OCI-LY3 (cell line): ENCODE data around the gene LILRA2.
"Not testable (repeated sequence)": the region's sequence is repeated elsewhere in the genome, so short reads cannot be mapped to it uniquely, and the experiment has no call there.

ENCODE experiments used
- H2AFZ ChIP-seq: fragments of 200-600, 300-600 bp; shearing (Covaris generic); 2 replicates; pipeline ENCODE4 v1.6.0; 2014; ENCODE audit warnings: antibody characterized with exemption, low read depth, low read length
- H3K27ac ChIP-seq: fragments of 200-600, 300-600 bp; sonication (generic); 2 replicates; pipeline ENCODE4 v1.5.1; 2014; ENCODE audit warnings: mild to moderate bottlenecking, low read length, moderate library complexity, mixed read lengths
- H3K27me3 ChIP-seq: fragments of 200-600, 300-600 bp; sonication (generic); 2 replicates; pipeline ENCODE4 v1.6.1; 2014; ENCODE audit warnings: low read depth, low read length, mixed read lengths
- H3K36me3 ChIP-seq: fragments of 200-600, 300-600 bp; sonication (generic); replicated peaks from 2 replicates; pipeline ENCODE3; 2014; ENCODE audit warnings: low read depth, low read length, mixed read lengths
- H3K4me1 ChIP-seq: fragments of 300-600, 200-600 bp; sonication (generic); 2 replicates; pipeline ENCODE4 v1.6.1; 2014; ENCODE audit warnings: low read length, mixed read lengths
- H3K4me2 ChIP-seq: fragments of 200-600, 300-600 bp; sonication (generic); 2 replicates; pipeline ENCODE4 v1.6.1; 2014; ENCODE audit warnings: low read length, mixed read lengths
- H3K4me3 ChIP-seq: fragments of 300-600, 200-600 bp; sonication (generic); 2 replicates; pipeline ENCODE4 v1.5.1; 2014; ENCODE audit warnings: antibody characterized with exemption, mild to moderate bottlenecking, low read length, moderate library complexity
- H3K79me2 ChIP-seq: fragments of 300-600, 200-600 bp; shearing (Covaris generic); 2 replicates; pipeline ENCODE4 v1.6.1; 2014; ENCODE audit warnings: mild to moderate bottlenecking, low read length, mixed read lengths
- H3K9ac ChIP-seq: fragments of 300-600, 200-600 bp; shearing (Covaris generic); 2 replicates; pipeline ENCODE4 v1.6.0; 2014; ENCODE audit warnings: mild to moderate bottlenecking, low read length, moderate library complexity
- H3K9me3 ChIP-seq: fragments of 200-600, 300-600 bp; shearing (Covaris generic); 2 replicates; pipeline ENCODE4 v1.6.1; 2014; ENCODE audit warnings: low read length, mixed read lengths; ENCODE audit not compliant: insufficient read depth
- H4K20me1 ChIP-seq: fragments of 200-600, 300-600 bp; sonication (generic); 2 replicates; pipeline ENCODE4 v1.6.1; 2016; ENCODE audit warnings: low read length, mixed read lengths; ENCODE audit not compliant: insufficient read depth
- EZH2phosphoT487 ChIP-seq: fragments of 200-600 bp; shearing (Covaris generic); IDR thresholded peaks from 2 replicates; pipeline ENCODE4 v1.6.1; 2018; ENCODE audit warnings: antibody characterized with exemption, mixed run types, low read depth
- TF ChIP-seq, protein P1 (sequence below): fragments of 200-600, 300-600 bp; sonication (generic); IDR thresholded peaks from 2 replicates; pipeline ENCODE4 v1.5.1; 2014; ENCODE audit warnings: antibody characterized with exemption, low read length, low read depth

LILRA2 gene

DNA sequence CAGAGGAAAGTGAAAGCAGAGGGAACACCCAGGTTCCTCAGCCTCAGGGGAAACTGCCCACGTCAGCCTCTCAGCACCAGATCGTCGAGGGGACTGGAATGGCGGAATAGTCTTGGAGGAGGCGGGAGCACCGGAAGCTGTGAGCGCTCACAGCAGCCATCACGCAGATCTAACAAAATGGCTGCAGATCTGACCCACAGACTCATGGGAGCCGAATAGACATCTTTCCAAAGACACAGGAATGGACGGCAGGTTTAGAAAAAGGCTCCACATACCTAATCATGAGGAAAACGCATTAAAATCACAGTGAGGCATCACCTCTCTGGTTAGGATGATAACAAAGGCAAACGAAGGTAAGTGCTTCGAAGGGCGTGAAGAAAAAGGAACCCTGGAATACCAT is 11.8 kb upstream of the LILRA2 start:
- Histone ChIP-seq H3K79me2 (no peaks in the 10 kb centered on the region), H4K20me1 (no peaks in the 10 kb centered on the region), H3K27ac (no peak overlapping the region), H3K27me3 (peaks cover 44% of the 10 kb centered on the region), H3K9me3 (no peaks in the 10 kb centered on the region), H3K4me2 (no peak overlapping the region), H3K4me3 (no peak overlapping the region), H3K4me1 (no peaks in the 10 kb centered on the region), H3K9ac (no peak overlapping the region), H2AFZ (no peak overlapping the region), H3K36me3 (no peaks in the 10 kb centered on the region)
- TF ChIP-seq, protein P1, sequence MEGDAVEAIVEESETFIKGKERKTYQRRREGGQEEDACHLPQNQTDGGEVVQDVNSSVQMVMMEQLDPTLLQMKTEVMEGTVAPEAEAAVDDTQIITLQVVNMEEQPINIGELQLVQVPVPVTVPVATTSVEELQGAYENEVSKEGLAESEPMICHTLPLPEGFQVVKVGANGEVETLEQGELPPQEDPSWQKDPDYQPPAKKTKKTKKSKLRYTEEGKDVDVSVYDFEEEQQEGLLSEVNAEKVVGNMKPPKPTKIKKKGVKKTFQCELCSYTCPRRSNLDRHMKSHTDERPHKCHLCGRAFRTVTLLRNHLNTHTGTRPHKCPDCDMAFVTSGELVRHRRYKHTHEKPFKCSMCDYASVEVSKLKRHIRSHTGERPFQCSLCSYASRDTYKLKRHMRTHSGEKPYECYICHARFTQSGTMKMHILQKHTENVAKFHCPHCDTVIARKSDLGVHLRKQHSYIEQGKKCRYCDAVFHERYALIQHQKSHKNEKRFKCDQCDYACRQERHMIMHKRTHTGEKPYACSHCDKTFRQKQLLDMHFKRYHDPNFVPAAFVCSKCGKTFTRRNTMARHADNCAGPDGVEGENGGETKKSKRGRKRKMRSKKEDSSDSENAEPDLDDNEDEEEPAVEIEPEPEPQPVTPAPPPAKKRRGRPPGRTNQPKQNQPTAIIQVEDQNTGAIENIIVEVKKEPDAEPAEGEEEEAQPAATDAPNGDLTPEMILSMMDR = no peak
- no peak for TF ChIP-seq EZH2phosphoT487

DNA sequence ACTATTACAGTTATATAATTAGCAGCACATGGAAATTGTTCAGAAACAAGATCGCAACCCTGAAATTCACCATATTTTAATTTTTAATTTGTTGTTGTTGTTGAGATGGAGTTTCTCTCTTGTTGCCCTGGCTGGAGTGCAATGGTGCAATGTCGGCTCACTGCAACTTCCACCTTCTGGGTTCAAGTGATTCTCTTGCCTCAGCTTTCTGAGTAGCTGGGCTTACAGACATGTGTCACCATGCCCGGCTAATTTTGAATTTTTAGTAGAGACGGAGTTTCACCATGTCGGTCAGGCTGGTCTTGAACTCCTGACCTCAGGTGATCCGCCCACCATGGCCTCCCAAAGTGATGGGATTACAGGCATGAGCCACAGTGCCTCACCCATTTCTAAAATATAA is 10.4 kb upstream of the LILRA2 start:
- H3K4me2 ChIP-seq, H3K9ac ChIP-seq, H2AFZ ChIP-seq, H3K27ac ChIP-seq, H3K4me1 ChIP-seq, H3K79me2 ChIP-seq, H4K20me1 ChIP-seq, H3K4me3 ChIP-seq, H3K36me3 ChIP-seq, H3K9me3 ChIP-seq: not testable (repeated sequence)
- peaks cover 47% of the 10 kb centered on the region for H3K27me3 ChIP-seq

DNA sequence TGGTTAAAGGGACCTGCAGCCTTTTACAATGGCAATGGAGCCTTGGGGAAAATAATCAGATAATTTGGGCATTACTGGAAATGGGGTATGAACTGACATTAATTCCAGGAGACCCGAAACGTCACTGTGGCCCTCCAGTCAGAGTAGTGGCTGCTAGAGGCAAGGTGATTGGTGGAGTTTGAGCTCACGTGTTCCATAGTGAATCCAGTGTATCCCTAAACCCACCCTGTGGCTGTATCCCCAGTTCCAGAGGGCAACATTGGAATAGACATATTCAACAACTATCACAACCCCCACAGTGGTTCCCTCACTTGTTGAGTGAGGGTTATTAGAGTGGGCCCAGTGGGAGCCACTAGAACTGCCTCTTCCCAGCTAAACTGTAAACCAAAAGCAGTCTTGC is 3.3 kb upstream of the LILRA2 start:
- TF ChIP-seq, protein P1 = no peak
- TF ChIP-seq EZH2phosphoT487 = no peak
- Histone ChIP-seq H3K4me1 (peaks cover 20% of the 10 kb centered on the region), H3K79me2 (no peaks in the 10 kb centered on the region), H3K4me2 (no peak overlapping the region), H4K20me1 (no peaks in the 10 kb centered on the region), H3K27me3 (peaks cover 75% of the 10 kb centered on the region), H3K27ac (no peak overlapping the region), H3K9me3 (no peaks in the 10 kb centered on the region), H3K4me3 (no peak overlapping the region), H2AFZ (no peak overlapping the region), H3K36me3 (no peaks in the 10 kb centered on the region), H3K9ac (no peak overlapping the region)

DNA sequence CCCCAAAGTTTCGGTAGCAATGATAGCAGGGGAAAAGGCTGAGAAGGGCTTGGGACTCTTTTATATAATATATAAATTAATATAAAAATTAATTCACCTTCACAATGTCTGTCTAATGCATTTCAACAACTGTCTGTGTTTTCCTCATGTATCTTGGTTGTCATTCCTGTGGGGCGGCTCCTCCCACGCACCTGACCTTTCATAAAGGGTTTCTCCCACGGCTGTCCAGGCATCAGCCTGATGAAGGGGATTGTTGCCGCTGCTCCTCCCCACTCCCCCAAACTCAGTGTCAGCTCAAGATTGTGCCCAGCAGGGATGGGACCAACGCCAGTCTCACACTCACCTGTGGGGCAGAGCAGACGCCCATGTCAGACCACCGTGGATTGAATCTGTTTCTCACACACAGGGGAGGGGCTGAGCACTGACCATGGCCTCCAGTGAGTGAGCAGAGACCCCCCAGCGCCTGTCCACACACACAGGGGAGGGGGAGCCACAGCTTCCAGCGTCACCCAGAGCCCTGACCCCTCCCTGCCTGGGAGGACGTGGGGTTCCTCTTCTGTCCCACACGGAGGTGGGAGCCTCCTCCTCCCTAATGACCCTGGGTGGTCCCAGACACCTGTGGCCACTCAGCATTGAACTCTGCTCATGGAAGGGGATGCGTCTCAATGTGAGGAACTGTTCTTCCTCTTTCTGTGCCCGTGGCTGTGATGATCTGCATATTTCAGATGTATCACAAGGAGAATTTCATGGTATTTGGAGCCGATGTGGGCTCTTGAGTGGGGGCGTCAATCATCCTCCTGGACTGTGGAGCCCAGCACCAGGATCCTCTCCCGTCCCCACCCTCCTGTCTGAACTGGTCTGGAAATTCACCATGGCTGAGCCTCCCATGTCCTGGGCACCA is 1.6 kb upstream of the LILRA2 start:
- not testable (repeated sequence) for H2AFZ ChIP-seq, H3K9ac ChIP-seq, H4K20me1 ChIP-seq, H3K36me3 ChIP-seq, H3K9me3 ChIP-seq, H3K27ac ChIP-seq, H3K79me2 ChIP-seq
- Histone ChIP-seq H3K4me3 (peak overlapping the region; percentile 2; the same call in 1 of the 2 replicates), H3K27me3 (peaks cover 65% of the 10 kb centered on the region), H3K4me1 (peaks cover 20% of the 10 kb centered on the region), H3K4me2 (peak overlapping the region; percentile 44)

DNA sequence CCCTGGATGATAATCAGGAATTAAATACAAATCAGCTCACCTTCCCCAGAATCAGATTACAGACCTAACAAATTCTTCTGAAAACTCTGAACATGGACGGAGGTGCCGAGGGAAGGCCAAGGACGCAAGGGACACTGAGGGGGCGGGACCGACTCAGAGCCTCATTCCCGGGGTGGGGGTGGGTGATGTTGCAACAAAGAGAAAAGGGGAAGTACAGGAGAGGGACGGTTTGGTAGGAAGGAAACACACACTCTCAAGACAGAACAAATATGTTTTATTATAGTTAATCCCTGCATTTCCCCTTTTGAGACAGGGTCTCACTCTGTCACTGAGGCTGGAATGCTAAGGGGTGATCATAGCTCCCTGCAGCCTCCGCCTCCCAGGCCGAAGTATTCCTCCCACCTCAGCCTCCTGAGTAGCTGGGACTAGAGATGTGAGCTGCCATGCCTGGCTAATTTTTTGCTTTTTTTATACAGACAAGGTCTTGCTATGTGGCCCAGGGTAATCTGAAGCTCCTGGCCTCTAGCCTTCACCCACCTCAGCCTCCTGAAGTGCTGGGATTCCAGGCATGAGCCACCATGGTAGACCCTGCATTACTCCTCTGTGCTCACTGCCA is 786 bp upstream of the LILRA2 start:
- peak overlapping the region; percentile 2; the same call in 1 of the 2 replicates for H3K4me3 ChIP-seq
- no peaks in the 10 kb centered on the region for H3K9me3 ChIP-seq
- no peaks in the 10 kb centered on the region for H3K79me2 ChIP-seq
- peak overlapping the region; percentile 44 for H3K4me2 ChIP-seq
- H2AFZ ChIP-seq = no peak overlapping the region
- H4K20me1 ChIP-seq = no peaks in the 10 kb centered on the region
- no peak overlapping the region for H3K9ac ChIP-seq
- H3K4me1 ChIP-seq = peaks cover 20% of the 10 kb centered on the region
- H3K36me3 ChIP-seq = no peaks in the 10 kb centered on the region
- no peak overlapping the region for H3K27ac ChIP-seq
- H3K27me3 ChIP-seq = peaks cover 61% of the 10 kb centered on the region
- TF ChIP-seq EZH2phosphoT487 = no peak
- TF ChIP-seq, protein P1 = no peak
